Loucy (cell line): Measurements from ENCODE around the gene OXTR.

ENCODE experiments used
- CTCF ChIP-seq: fragments of 200-600 bp; sonication (generic); conservative IDR thresholded peaks from 2 replicates; pipeline ENCODE4 v1.5.1; 2014; ENCODE audit warnings: mild to moderate bottlenecking, antibody characterized with exemption, low read length
- EZH2phosphoT487 ChIP-seq: fragments of 200-600 bp; IDR thresholded peaks from 2 replicates; pipeline ENCODE4 v1.6.1; 2018; ENCODE audit warnings: antibody characterized with exemption, mild to moderate bottlenecking, moderate library complexity, borderline replicate concordance

GRCh38 chr3:8737301-8737700, 32.1 kb downstream of the OXTR start:
- TF ChIP-seq EZH2phosphoT487 = no peak
- no peak for TF ChIP-seq CTCF
